RWPE2 (cell line): Measurements from ENCODE around the gene CFAP90.

Source experiments
- ATAC-seq: fragments of 200-7000 bp; cut with Tn5 transposase; 3 replicates; pipeline ENCODE4 v1.9.1; 2021; ENCODE audit warnings: low read depth
- DNase-seq: peaks from one replicate; pipeline ENCODE4 v3.0.0-alpha.2; 2020; ENCODE audit warnings: low spot score
- H3K27ac ChIP-seq: fragments of 450-650 bp; 2 replicates; pipeline ENCODE4 v1.5.1; 2017; ENCODE audit warnings: mild to moderate bottlenecking; ENCODE audit not compliant: poor library complexity, severe bottlenecking
- H3K27me3 ChIP-seq: fragments of 250-450 bp; sonication (Bioruptor Pico); 2 replicates; pipeline ENCODE4 v1.5.1; 2021; ENCODE audit warnings: mild to moderate bottlenecking, moderate library complexity; ENCODE audit not compliant: insufficient read depth, poor library complexity, severe bottlenecking
- H3K36me3 ChIP-seq: fragments of 250-450 bp; sonication (Bioruptor Pico); 2 replicates; pipeline ENCODE4 v1.5.1; 2020; ENCODE audit warnings: low read depth, mild to moderate bottlenecking, moderate library complexity
- H3K4me1 ChIP-seq: fragments of 250-450 bp; sonication (Bioruptor Pico); 2 replicates; pipeline ENCODE4 v1.5.1; 2021; ENCODE audit warnings: mild to moderate bottlenecking, moderate library complexity; ENCODE audit not compliant: insufficient read depth, poor library complexity, severe bottlenecking
- H3K4me3 ChIP-seq: fragments of 250-450 bp; sonication (Bioruptor Pico); 2 replicates; pipeline ENCODE4 v1.5.1; 2021; ENCODE audit warnings: mild to moderate bottlenecking, moderate library complexity; ENCODE audit not compliant: severe bottlenecking
- H3K9me3 ChIP-seq: fragments of 250-450 bp; sonication (Bioruptor Pico); 2 replicates; pipeline ENCODE4 v1.5.1; 2021; ENCODE audit warnings: mild to moderate bottlenecking, moderate library complexity; ENCODE audit not compliant: severe bottlenecking
- TF ChIP-seq, protein P1 (sequence below): fragments of 450-650 bp; IDR thresholded peaks from one replicate; pipeline ENCODE4 v1.5.1; 2017; ENCODE audit warnings: mild to moderate bottlenecking, moderate library complexity; ENCODE audit not compliant: poor library complexity, severe bottlenecking

The CFAP90 gene

GRCh38 chr5:7834982-7835381 lies 16.0 kb downstream of the CFAP90 start:
- TF ChIP-seq, protein P1, sequence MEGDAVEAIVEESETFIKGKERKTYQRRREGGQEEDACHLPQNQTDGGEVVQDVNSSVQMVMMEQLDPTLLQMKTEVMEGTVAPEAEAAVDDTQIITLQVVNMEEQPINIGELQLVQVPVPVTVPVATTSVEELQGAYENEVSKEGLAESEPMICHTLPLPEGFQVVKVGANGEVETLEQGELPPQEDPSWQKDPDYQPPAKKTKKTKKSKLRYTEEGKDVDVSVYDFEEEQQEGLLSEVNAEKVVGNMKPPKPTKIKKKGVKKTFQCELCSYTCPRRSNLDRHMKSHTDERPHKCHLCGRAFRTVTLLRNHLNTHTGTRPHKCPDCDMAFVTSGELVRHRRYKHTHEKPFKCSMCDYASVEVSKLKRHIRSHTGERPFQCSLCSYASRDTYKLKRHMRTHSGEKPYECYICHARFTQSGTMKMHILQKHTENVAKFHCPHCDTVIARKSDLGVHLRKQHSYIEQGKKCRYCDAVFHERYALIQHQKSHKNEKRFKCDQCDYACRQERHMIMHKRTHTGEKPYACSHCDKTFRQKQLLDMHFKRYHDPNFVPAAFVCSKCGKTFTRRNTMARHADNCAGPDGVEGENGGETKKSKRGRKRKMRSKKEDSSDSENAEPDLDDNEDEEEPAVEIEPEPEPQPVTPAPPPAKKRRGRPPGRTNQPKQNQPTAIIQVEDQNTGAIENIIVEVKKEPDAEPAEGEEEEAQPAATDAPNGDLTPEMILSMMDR: no peak
- H3K4me3 ChIP-seq: no peak overlapping the region
- H3K9me3 ChIP-seq: no peaks in the 10 kb centered on the region
- H3K27me3 ChIP-seq: peaks cover 8% of the 10 kb centered on the region
- H3K36me3 ChIP-seq: no peaks in the 10 kb centered on the region
- H3K4me1 ChIP-seq: no peaks in the 10 kb centered on the region
- DNase-seq: no peak
- ATAC-seq: no peak
- no peak overlapping the region for H3K27ac ChIP-seq

DNA sequence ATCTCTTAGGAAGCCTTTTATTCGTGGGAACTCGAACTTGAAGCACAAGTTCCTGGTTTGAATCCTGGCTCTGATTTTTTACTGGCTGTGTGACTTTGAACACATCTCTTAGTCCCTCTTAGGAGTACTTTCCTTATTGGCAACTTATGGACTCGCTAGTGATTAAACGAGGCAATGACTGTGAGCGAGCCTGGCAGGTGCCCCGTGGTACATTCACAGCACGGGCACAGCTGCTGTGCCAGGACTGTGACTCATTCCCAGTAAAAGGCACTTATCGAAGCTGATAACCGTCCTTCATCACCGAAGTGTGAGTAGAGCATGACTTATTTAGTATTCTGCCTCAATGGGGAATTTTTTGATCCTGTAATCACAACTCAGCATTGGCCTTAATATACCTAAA lies 22.7 kb downstream of the CFAP90 start:
- no peak overlapping the region for H3K27ac ChIP-seq
- TF ChIP-seq, protein P1: no peak
- H3K4me1 ChIP-seq: no peaks in the 10 kb centered on the region
- H3K9me3 ChIP-seq: no peaks in the 10 kb centered on the region
- DNase-seq (no peak), ATAC-seq (no peak)
- H3K4me3 ChIP-seq: no peak overlapping the region
- no peaks in the 10 kb centered on the region for H3K36me3 ChIP-seq
- peaks cover 16% of the 10 kb centered on the region for H3K27me3 ChIP-seq

DNA sequence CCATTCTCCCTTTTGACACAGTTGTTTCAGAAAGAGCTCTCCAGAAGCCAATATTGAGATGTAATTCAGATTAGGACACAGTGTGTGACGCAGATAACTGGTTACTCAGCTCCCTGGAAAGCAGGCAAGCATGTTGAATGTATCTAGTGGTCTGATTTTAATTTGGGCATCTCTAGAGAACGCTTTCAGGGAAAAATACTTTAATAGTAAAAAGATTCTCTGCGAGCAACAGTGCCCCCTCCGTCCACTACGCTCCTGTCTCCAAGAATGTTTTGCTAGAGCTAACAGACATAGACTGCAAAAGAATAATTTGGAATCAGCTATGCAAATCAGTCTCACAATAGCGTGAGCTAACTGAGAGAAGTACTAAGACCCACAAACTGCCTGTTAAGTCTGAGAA lies 23.3 kb downstream of the CFAP90 start:
- Histone ChIP-seq H3K27me3 (peaks cover 16% of the 10 kb centered on the region), H3K36me3 (no peaks in the 10 kb centered on the region), H3K4me3 (no peak overlapping the region), H3K4me1 (no peaks in the 10 kb centered on the region), H3K9me3 (no peaks in the 10 kb centered on the region), H3K27ac (no peak overlapping the region)
- ATAC-seq (no peak), DNase-seq (no peak)
- TF ChIP-seq, protein P1: no peak

GRCh38 chr5:7825630-7826029 lies 25.3 kb downstream of the CFAP90 start:
- Histone ChIP-seq H3K27ac (no peak overlapping the region), H3K9me3 (no peaks in the 10 kb centered on the region), H3K4me1 (no peaks in the 10 kb centered on the region), H3K4me3 (no peak overlapping the region), H3K36me3 (no peaks in the 10 kb centered on the region), H3K27me3 (peaks cover 15% of the 10 kb centered on the region)
- TF ChIP-seq, protein P1: no peak
- ATAC-seq: no peak
- no peak for DNase-seq

GRCh38 chr5:7824995-7825394 lies 25.9 kb downstream of the CFAP90 start:
- DNase-seq (no peak), ATAC-seq (no peak)
- Histone ChIP-seq H3K27me3 (peaks cover 8% of the 10 kb centered on the region), H3K9me3 (no peaks in the 10 kb centered on the region), H3K4me1 (no peaks in the 10 kb centered on the region), H3K36me3 (no peaks in the 10 kb centered on the region), H3K4me3 (no peak overlapping the region), H3K27ac (no peak overlapping the region)
- TF ChIP-seq, protein P1: no peak
